MM.1S (cell line): ENCODE results near the gene CD47.

Experiments
- DNase-seq: peaks from one replicate; pipeline ENCODE4 v3.0.0-alpha.2; 2015
- H2AFZ ChIP-seq: fragments of 300-600 bp; sonication (generic); 2 replicates; pipeline ENCODE4 v1.6.0; 2016; ENCODE audit warnings: antibody characterized with exemption, low read length
- H3F3A ChIP-seq: fragments of 300-600 bp; sonication (generic); 2 replicates; pipeline ENCODE4 v1.6.1; 2016; ENCODE audit warnings: mild to moderate bottlenecking, antibody characterized with exemption, low read length, moderate library complexity, mixed read lengths; ENCODE audit not compliant: insufficient read depth
- H3K27ac ChIP-seq: fragments of 300-600 bp; sonication (generic); 2 replicates; pipeline ENCODE4 v1.5.1; 2016; ENCODE audit warnings: mild to moderate bottlenecking, low read length
- H3K27me3 ChIP-seq: fragments of 300-600 bp; sonication (generic); replicated peaks from 2 replicates; pipeline ENCODE4 v1.6.0; 2016; ENCODE audit warnings: low read length; ENCODE audit not compliant: insufficient read depth
- H3K36me3 ChIP-seq: fragments of 300-600 bp; sonication (generic); replicated peaks from 2 replicates; pipeline ENCODE4 v1.6.1; 2016; ENCODE audit warnings: mild to moderate bottlenecking, low read length, mixed read lengths; ENCODE audit not compliant: insufficient read depth
- H3K4me1 ChIP-seq: fragments of 300-600 bp; sonication (generic); 2 replicates; pipeline ENCODE4 v1.6.1; 2016; ENCODE audit warnings: low read length, mixed read lengths
- H3K4me2 ChIP-seq: fragments of 300-600 bp; sonication (generic); 2 replicates; pipeline ENCODE4 v1.6.0; 2016; ENCODE audit warnings: low read depth, low read length
- H3K4me3 ChIP-seq: fragments of 300-600 bp; sonication (generic); 2 replicates; pipeline ENCODE4 v1.5.1; 2016; ENCODE audit warnings: low read length, mixed read lengths
- H3K79me2 ChIP-seq: fragments of 300-600 bp; sonication (generic); 2 replicates; pipeline ENCODE4 v1.6.1; 2016; ENCODE audit warnings: mixed run types, low read length, mixed read lengths
- H3K9ac ChIP-seq: fragments of 300-600 bp; sonication (generic); 2 replicates; pipeline ENCODE4 v1.6.1; 2016; ENCODE audit warnings: low read length, mixed read lengths
- H3K9me2 ChIP-seq: fragments of 300-600 bp; sonication (generic); replicated peaks from 2 replicates; pipeline ENCODE4 v1.6.1; 2016; ENCODE audit warnings: mild to moderate bottlenecking, low read length, mixed read lengths; ENCODE audit not compliant: insufficient read depth
- H3K9me3 ChIP-seq: fragments of 300-600 bp; sonication (generic); replicated peaks from 2 replicates; pipeline ENCODE4 v1.6.1; 2016; ENCODE audit warnings: mild to moderate bottlenecking, low read length, mixed read lengths; ENCODE audit not compliant: insufficient read depth
- H4K20me1 ChIP-seq: fragments of 300-600 bp; sonication (generic); 2 replicates; pipeline ENCODE4 v1.6.1; 2016; ENCODE audit warnings: mild to moderate bottlenecking, low read length, moderate library complexity, mixed read lengths; ENCODE audit not compliant: insufficient read depth
- EZH2 ChIP-seq: fragments of 300-600 bp; sonication (generic); optimal IDR thresholded peaks from 2 replicates; pipeline ENCODE3; 2017; ENCODE audit warnings: low read depth, mild to moderate bottlenecking, antibody characterized with exemption, low read length, mixed read lengths
- EZH2phosphoT487 ChIP-seq: fragments of 300-600 bp; sonication (generic); IDR thresholded peaks from 2 replicates; pipeline ENCODE4 v1.6.1; 2018; ENCODE audit warnings: antibody characterized with exemption, low read length
- TF ChIP-seq, protein P1 (sequence below): fragments of 300-600 bp; sonication (generic); IDR thresholded peaks from 2 replicates; pipeline ENCODE4 v1.5.1; 2016; ENCODE audit warnings: antibody characterized with exemption, low read length, mixed read lengths

Gene CD47

DNA sequence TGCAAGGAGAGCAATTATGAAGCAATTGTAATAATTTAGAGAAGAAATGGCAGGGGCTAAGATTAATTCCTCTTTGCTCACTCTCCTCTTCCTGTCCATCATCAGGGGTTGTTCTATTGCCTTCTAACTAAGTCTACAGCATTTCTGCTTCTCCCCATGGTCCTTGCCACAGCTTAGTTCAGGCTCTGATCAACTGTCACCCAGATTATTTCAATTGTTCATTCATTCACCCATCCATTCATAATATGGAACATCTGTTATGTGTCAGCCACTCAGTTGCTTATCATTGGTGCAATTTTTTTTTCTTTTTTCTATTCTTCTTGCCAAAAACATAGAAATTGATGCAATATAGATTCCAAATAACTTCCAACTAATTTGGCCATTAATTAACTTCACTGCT, 93.2 kb downstream of the CD47 start:
- no peak overlapping the region for H2AFZ ChIP-seq
- H3K4me2 ChIP-seq: no peak overlapping the region
- H3K9ac ChIP-seq: no peak overlapping the region
- H3K36me3 ChIP-seq: no peaks in the 10 kb centered on the region
- no peaks in the 10 kb centered on the region for H4K20me1 ChIP-seq
- H3K4me1 ChIP-seq: no peaks in the 10 kb centered on the region
- H3K9me2 ChIP-seq: no peaks in the 10 kb centered on the region
- no peak for DNase-seq
- no peak overlapping the region for H3K27ac ChIP-seq
- no peak overlapping the region for H3K4me3 ChIP-seq
- no peaks in the 10 kb centered on the region for H3K79me2 ChIP-seq
- no peaks in the 10 kb centered on the region for H3K27me3 ChIP-seq
- no peak for TF ChIP-seq EZH2
- no peak for TF ChIP-seq EZH2phosphoT487
- TF ChIP-seq, protein P1, sequence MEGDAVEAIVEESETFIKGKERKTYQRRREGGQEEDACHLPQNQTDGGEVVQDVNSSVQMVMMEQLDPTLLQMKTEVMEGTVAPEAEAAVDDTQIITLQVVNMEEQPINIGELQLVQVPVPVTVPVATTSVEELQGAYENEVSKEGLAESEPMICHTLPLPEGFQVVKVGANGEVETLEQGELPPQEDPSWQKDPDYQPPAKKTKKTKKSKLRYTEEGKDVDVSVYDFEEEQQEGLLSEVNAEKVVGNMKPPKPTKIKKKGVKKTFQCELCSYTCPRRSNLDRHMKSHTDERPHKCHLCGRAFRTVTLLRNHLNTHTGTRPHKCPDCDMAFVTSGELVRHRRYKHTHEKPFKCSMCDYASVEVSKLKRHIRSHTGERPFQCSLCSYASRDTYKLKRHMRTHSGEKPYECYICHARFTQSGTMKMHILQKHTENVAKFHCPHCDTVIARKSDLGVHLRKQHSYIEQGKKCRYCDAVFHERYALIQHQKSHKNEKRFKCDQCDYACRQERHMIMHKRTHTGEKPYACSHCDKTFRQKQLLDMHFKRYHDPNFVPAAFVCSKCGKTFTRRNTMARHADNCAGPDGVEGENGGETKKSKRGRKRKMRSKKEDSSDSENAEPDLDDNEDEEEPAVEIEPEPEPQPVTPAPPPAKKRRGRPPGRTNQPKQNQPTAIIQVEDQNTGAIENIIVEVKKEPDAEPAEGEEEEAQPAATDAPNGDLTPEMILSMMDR: no peak
- no peaks in the 10 kb centered on the region for H3F3A ChIP-seq
- H3K9me3 ChIP-seq: no peaks in the 10 kb centered on the region

DNA sequence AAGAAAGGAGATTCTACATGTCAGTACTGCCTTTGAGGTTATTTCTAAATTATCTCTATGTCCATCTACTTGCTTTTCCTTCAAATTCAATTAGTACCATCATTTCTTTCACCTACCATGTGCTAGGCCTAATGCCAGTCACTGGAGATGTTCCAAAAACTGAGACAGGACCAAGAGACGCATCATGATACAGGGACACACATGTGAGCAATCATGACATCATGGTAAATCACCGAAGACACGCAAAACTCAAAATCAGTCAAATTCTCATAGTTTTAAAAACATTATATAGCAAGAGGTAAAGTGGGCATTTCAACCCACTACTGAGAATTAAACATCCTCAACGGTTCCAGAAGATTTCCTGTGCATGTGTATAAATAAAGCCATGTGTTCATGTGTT, 95.0 kb downstream of the CD47 start:
- Histone ChIP-seq H3K9ac (no peak overlapping the region), H3F3A (no peaks in the 10 kb centered on the region), H4K20me1 (no peaks in the 10 kb centered on the region), H2AFZ (no peak overlapping the region), H3K9me3 (no peaks in the 10 kb centered on the region), H3K4me3 (no peak overlapping the region), H3K27ac (no peak overlapping the region), H3K36me3 (no peaks in the 10 kb centered on the region), H3K27me3 (no peaks in the 10 kb centered on the region), H3K4me1 (no peaks in the 10 kb centered on the region), H3K79me2 (no peaks in the 10 kb centered on the region), H3K9me2 (no peaks in the 10 kb centered on the region), H3K4me2 (no peak overlapping the region)
- no peak for DNase-seq
- no peak for TF ChIP-seq EZH2phosphoT487

DNA sequence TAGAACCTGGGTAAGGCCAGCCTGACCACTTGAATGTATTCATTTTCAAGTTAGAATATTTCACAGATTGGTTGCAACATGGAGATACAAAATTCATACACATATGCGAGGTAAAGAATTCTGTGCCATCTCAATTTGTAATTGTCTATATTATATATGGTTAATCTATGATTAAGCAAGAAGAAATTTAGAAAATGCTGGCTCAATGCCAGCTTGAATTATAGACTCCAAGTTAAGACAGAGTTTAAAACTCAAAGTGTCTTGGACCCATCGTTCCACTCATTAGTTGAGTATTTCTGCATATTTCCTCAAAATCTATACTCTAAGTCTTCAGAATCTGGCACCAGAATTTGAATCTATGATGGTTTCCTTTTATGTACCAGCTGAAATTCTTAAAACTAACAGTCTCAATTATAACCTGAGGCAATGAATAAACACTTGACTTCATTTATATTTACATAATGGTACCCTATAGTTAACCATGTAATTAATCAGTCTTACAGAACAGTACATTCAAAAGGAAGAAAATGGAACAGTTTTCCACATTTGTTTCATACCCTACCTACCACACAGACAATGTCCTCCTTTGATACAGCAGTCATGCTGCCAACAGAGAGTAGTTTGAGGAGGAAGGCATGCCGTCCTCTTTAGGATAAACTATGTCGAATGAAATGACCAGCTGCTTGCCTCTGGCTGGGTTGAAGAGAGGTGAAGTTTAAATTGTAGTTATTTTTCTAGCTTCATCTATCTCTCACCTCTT, 95.7 kb downstream of the CD47 start:
- Histone ChIP-seq H3K9me2 (no peaks in the 10 kb centered on the region), H3F3A (no peaks in the 10 kb centered on the region), H3K36me3 (no peaks in the 10 kb centered on the region), H4K20me1 (no peaks in the 10 kb centered on the region), H3K4me2 (no peak overlapping the region), H2AFZ (no peak overlapping the region), H3K27me3 (no peaks in the 10 kb centered on the region), H3K4me3 (no peak overlapping the region), H3K9ac (no peak overlapping the region), H3K27ac (no peak overlapping the region), H3K9me3 (no peaks in the 10 kb centered on the region), H3K4me1 (no peaks in the 10 kb centered on the region), H3K79me2 (no peaks in the 10 kb centered on the region)
- TF ChIP-seq, protein P1: no peak
- TF ChIP-seq EZH2phosphoT487: no peak
- no peak for TF ChIP-seq EZH2
- no peak for DNase-seq

DNA sequence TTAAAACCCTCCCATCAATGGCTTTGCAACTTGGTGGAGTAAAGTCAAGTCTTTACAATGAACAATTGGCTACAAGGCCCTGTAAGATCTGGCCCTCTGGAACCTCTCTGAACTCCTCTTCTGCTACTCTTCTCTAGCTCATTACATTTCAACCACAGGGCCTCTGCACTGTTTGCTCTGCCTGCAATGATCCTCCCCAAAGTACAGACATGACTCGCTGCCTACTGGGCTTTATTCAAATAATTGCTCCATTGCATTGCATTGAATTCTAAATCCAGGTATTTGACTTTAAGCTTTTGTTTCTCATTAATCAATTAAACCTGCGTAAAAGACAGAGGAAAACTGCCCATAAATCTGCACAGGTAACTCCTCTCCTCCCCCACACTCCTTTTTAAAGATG, 96.7 kb downstream of the CD47 start:
- TF ChIP-seq, protein P1: no peak
- TF ChIP-seq EZH2: no peak
- no peak for TF ChIP-seq EZH2phosphoT487
- no peak for DNase-seq
- no peak overlapping the region for H3K9ac ChIP-seq
- no peaks in the 10 kb centered on the region for H3K9me3 ChIP-seq
- no peak overlapping the region for H3K4me3 ChIP-seq
- H2AFZ ChIP-seq: no peak overlapping the region
- H3K79me2 ChIP-seq: no peaks in the 10 kb centered on the region
- no peaks in the 10 kb centered on the region for H3K4me1 ChIP-seq
- H4K20me1 ChIP-seq: no peaks in the 10 kb centered on the region
- H3F3A ChIP-seq: no peaks in the 10 kb centered on the region
- H3K36me3 ChIP-seq: no peaks in the 10 kb centered on the region
- H3K9me2 ChIP-seq: no peaks in the 10 kb centered on the region
- H3K4me2 ChIP-seq: no peak overlapping the region
- H3K27ac ChIP-seq: no peak overlapping the region
- H3K27me3 ChIP-seq: no peaks in the 10 kb centered on the region
